GM23338 (cell line): ENCODE data around the gene DYSF. TPM values are rescaled to one million over a fixed set of nuclear protein-coding genes. Genes with fewer than 3 reads are reported as not detected.

Source experiments
- ATAC-seq: fragments of 200-7000 bp; cut with Tn5 transposase; 3 replicates; pipeline ENCODE4 v1.9.1; 2020
- DNase-seq: peaks from one replicate; pipeline ENCODE4 v3.0.0-alpha.2; 2015; ENCODE audit warnings: low spot score
- H2AFZ ChIP-seq: fragments of 200-600 bp; sonication (generic); 2 replicates; pipeline ENCODE4 v1.8.0; 2016; ENCODE audit warnings: antibody characterized with exemption, mild to moderate bottlenecking, moderate library complexity
- H3F3A ChIP-seq: fragments of 200-600 bp; sonication (generic); replicated peaks from 2 replicates; pipeline ENCODE4 v1.8.0; 2017; ENCODE audit warnings: antibody characterized with exemption, mixed run types, low read depth
- H3K27ac ChIP-seq: fragments of 200-600 bp; sonication (generic); 2 replicates; pipeline ENCODE4 v1.6.1; 2016; ENCODE audit warnings: low read depth
- H3K27me3 ChIP-seq: fragments of 200-600 bp; sonication (generic); 2 replicates; pipeline ENCODE4 v1.8.0; 2016; ENCODE audit warnings: mild to moderate bottlenecking, mixed run types, moderate library complexity; ENCODE audit not compliant: insufficient read depth
- H3K36me3 ChIP-seq: fragments of 200-600 bp; sonication (generic); 2 replicates; pipeline ENCODE4 v1.8.0; 2016; ENCODE audit warnings: mild to moderate bottlenecking; ENCODE audit not compliant: insufficient read depth
- H3K4me1 ChIP-seq: fragments of 200-600 bp; sonication (generic); 2 replicates; pipeline ENCODE4 v1.8.0; 2016; ENCODE audit warnings: mild to moderate bottlenecking, moderate library complexity; ENCODE audit not compliant: insufficient read depth
- H3K4me2 ChIP-seq: fragments of 200-600 bp; sonication (generic); 2 replicates; pipeline ENCODE4 v1.7.1; 2017; ENCODE audit warnings: mixed run types
- H3K4me3 ChIP-seq: fragments of 200-600 bp; sonication (generic); 2 replicates; pipeline ENCODE4 v1.6.1; 2016; ENCODE audit warnings: mixed run types
- H3K79me2 ChIP-seq: fragments of 200-600 bp; sonication (generic); replicated peaks from 2 replicates; pipeline ENCODE4 v1.8.0; 2017; ENCODE audit warnings: mild to moderate bottlenecking; ENCODE audit not compliant: insufficient read depth
- H3K9me2 ChIP-seq: fragments of 200-600 bp; sonication (generic); 2 replicates; pipeline ENCODE4 v1.8.0; 2017; ENCODE audit not compliant: insufficient read depth
- H4K20me1 ChIP-seq: fragments of 200-600 bp; sonication (generic); replicated peaks from 2 replicates; pipeline ENCODE4 v1.8.0; 2017; ENCODE audit warnings: mild to moderate bottlenecking; ENCODE audit not compliant: insufficient read depth
- H3K27ac Mint-ChIP-seq: 2 replicates; pipeline ENCODE4 v1.8.0; 2020; ENCODE audit warnings: inconsistent platforms, mild to moderate bottlenecking, moderate library complexity, mixed read lengths
- H3K27me3 Mint-ChIP-seq: 3 replicates; pipeline ENCODE4 v1.8.0; 2022; ENCODE audit warnings: low read depth, mild to moderate bottlenecking, moderate library complexity, mixed read lengths, inconsistent platforms; ENCODE audit not compliant: insufficient read depth, poor library complexity
- H3K36me3 Mint-ChIP-seq: 3 replicates; pipeline ENCODE4 v1.8.0; 2021; ENCODE audit warnings: low read depth, mild to moderate bottlenecking, inconsistent platforms, moderate library complexity, mixed read lengths
- H3K4me1 Mint-ChIP-seq: 3 replicates; pipeline ENCODE4 v1.8.0; 2020; ENCODE audit warnings: mild to moderate bottlenecking, inconsistent platforms, mixed read lengths
- H3K4me3 Mint-ChIP-seq: 3 replicates; pipeline ENCODE4 v1.8.0; 2021; ENCODE audit warnings: moderate library complexity, mild to moderate bottlenecking, inconsistent platforms, mixed read lengths
- H3K9me3 Mint-ChIP-seq: 3 replicates; pipeline ENCODE4 v1.8.0; 2020; ENCODE audit warnings: moderate library complexity, mild to moderate bottlenecking, inconsistent platforms, mixed read lengths
- CREB1 ChIP-seq: fragments of 250-450 bp; sonication (Bioruptor Pico); IDR thresholded peaks from 2 replicates; pipeline ENCODE4 v1.5.0; 2020; ENCODE audit warnings: low read depth, mild to moderate bottlenecking, moderate library complexity
- NANOG ChIP-seq: IDR thresholded peaks from 2 replicates; pipeline ENCODE4 v1.6.1; 2016; ENCODE audit warnings: antibody characterized with exemption, borderline replicate concordance
- ZNF114 ChIP-seq: fragments of 250-450 bp; sonication (Bioruptor Pico); IDR thresholded peaks from 2 replicates; pipeline ENCODE4 v1.5.0; 2020; ENCODE audit warnings: mild to moderate bottlenecking, moderate library complexity
- ZNF331 ChIP-seq: fragments of 250-450 bp; sonication (Bioruptor Pico); IDR thresholded peaks from 2 replicates; pipeline ENCODE4 v1.5.0; 2020; ENCODE audit warnings: low read depth, mild to moderate bottlenecking, moderate library complexity
- polyA plus RNA-seq: library from polyadenylated mRNA; unstranded; fragments of >200 nt; fragmentation: Nextera tagmentation; extraction: Ambion mirVana; gene quantifications from 2 replicates; pipeline ENCODE4 v1.2.1, GENCODE V29; 2016
- total RNA-seq: library from RNA; depleted of rRNA; stranded (reverse); fragments of >200 nt; shearing (Covaris generic); gene quantifications from 2 replicates; pipeline ENCODE4 v1.2.3, GENCODE V29; 2014
- TF ChIP-seq, protein P1 (sequence below), 2 experiments: fragments of 200-600 bp in 1 of 2; sonication (generic) in 1 of 2; conservative IDR thresholded peaks; 2 replicates each; pipeline versions ENCODE4 v1.5.1 to v1.6.1; 2016 to 2017; ENCODE audit warnings: antibody characterized with exemption in 2 of 2, low read depth in 2 of 2, mild to moderate bottlenecking in 2 of 2, moderate library complexity in 1 of 2
- TF ChIP-seq, protein P2 (sequence below): IDR thresholded peaks from 2 replicates; pipeline ENCODE4 v1.6.1; 2016; ENCODE audit warnings: antibody characterized with exemption
- TF ChIP-seq, protein P3 (sequence below): IDR thresholded peaks from one replicate; pipeline ENCODE4 v1.6.1; 2018; ENCODE audit warnings: antibody characterized with exemption; ENCODE audit not compliant: unreplicated experiment

DYSF gene
- total and polyA plus RNA-seq, 2 experiments from 2014 or later = 7.3 to 21.3 TPM

DNA sequence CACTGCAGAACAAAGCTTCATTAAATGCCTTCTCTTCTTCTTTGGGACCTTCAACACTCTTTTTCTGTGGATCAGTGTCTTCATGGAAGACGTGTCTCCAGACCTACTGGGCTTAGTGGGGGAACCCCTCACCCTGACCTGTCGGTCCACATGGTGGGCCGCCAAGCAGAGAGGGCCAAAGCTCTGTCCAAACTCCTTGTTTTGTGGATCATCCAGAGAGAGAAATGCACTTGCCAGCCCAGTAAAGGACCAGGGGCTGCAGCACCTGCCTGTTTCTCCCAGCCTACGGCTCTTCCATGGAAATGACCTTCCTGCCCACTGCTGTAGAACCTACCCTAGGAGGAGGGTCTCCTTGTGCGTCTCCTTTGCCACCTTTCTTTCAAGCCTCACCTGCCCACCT, 25.9 kb downstream of the DYSF start (continued):
- TF ChIP-seq, protein P1, sequence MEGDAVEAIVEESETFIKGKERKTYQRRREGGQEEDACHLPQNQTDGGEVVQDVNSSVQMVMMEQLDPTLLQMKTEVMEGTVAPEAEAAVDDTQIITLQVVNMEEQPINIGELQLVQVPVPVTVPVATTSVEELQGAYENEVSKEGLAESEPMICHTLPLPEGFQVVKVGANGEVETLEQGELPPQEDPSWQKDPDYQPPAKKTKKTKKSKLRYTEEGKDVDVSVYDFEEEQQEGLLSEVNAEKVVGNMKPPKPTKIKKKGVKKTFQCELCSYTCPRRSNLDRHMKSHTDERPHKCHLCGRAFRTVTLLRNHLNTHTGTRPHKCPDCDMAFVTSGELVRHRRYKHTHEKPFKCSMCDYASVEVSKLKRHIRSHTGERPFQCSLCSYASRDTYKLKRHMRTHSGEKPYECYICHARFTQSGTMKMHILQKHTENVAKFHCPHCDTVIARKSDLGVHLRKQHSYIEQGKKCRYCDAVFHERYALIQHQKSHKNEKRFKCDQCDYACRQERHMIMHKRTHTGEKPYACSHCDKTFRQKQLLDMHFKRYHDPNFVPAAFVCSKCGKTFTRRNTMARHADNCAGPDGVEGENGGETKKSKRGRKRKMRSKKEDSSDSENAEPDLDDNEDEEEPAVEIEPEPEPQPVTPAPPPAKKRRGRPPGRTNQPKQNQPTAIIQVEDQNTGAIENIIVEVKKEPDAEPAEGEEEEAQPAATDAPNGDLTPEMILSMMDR (conservative IDR thresholded peaks at IDR 0.05; ENCODE audit: low read depth in 2 of 2) = no peak
- TF ChIP-seq ZNF114 (CRISPR knock-in tag) (no peak), CREB1 (no peak), ZNF331 (CRISPR knock-in tag) (no peak)
- TF ChIP-seq, protein P2, sequence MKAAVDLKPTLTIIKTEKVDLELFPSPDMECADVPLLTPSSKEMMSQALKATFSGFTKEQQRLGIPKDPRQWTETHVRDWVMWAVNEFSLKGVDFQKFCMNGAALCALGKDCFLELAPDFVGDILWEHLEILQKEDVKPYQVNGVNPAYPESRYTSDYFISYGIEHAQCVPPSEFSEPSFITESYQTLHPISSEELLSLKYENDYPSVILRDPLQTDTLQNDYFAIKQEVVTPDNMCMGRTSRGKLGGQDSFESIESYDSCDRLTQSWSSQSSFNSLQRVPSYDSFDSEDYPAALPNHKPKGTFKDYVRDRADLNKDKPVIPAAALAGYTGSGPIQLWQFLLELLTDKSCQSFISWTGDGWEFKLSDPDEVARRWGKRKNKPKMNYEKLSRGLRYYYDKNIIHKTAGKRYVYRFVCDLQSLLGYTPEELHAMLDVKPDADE = no peak
- TF ChIP-seq, protein P3, sequence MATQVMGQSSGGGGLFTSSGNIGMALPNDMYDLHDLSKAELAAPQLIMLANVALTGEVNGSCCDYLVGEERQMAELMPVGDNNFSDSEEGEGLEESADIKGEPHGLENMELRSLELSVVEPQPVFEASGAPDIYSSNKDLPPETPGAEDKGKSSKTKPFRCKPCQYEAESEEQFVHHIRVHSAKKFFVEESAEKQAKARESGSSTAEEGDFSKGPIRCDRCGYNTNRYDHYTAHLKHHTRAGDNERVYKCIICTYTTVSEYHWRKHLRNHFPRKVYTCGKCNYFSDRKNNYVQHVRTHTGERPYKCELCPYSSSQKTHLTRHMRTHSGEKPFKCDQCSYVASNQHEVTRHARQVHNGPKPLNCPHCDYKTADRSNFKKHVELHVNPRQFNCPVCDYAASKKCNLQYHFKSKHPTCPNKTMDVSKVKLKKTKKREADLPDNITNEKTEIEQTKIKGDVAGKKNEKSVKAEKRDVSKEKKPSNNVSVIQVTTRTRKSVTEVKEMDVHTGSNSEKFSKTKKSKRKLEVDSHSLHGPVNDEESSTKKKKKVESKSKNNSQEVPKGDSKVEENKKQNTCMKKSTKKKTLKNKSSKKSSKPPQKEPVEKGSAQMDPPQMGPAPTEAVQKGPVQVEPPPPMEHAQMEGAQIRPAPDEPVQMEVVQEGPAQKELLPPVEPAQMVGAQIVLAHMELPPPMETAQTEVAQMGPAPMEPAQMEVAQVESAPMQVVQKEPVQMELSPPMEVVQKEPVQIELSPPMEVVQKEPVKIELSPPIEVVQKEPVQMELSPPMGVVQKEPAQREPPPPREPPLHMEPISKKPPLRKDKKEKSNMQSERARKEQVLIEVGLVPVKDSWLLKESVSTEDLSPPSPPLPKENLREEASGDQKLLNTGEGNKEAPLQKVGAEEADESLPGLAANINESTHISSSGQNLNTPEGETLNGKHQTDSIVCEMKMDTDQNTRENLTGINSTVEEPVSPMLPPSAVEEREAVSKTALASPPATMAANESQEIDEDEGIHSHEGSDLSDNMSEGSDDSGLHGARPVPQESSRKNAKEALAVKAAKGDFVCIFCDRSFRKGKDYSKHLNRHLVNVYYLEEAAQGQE = no peak

DNA sequence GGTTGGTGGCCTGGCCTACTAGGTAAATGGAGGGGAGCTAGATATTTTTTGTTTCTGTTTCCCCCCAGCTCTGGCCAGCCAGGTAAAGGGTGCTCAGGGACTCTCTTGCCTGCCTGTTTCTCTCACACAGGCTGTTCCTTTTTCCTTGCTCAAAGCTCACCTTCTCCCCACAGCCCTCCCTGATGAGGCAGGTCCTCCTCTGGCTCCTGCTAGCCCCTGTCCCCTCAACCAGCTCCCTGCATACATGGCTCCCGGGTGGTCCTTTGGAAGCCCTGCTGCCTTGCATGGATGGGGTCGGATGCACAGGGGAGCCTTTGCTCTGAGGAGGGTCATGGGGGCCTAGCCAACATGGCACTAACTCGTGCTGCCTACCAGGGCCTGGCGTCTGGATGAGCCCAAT, 27.8 kb downstream of the DYSF start:
- Histone ChIP-seq H3K27me3 (no peaks in the 10 kb centered on the region), H3K9me2 (no peaks in the 10 kb centered on the region), H3K4me2 (no peak overlapping the region), H3F3A (no peaks in the 10 kb centered on the region), H3K27ac (no peak overlapping the region), H3K36me3 (no peaks in the 10 kb centered on the region), H3K4me3 (no peak overlapping the region), H3K4me1 (no peaks in the 10 kb centered on the region), H4K20me1 (no peaks in the 10 kb centered on the region), H2AFZ (no peak overlapping the region), H3K79me2 (no peaks in the 10 kb centered on the region)
- 0 out of 3 replicates have a peak, but pooled peaks cover 3% of the 10 kb centered on the region for H3K9me3 Mint-ChIP-seq
- no peak overlapping the region for H3K4me3 Mint-ChIP-seq
- peaks cover 3% of the 10 kb centered on the region; the same call in 2 of the 3 replicates for H3K36me3 Mint-ChIP-seq
- DNase-seq (no peak), ATAC-seq (no peak)
- peaks cover 30% of the 10 kb centered on the region for H3K4me1 Mint-ChIP-seq
- TF ChIP-seq NANOG (no peak), ZNF114 (CRISPR knock-in tag) (no peak), CREB1 (no peak)
- peaks cover 10% of the 10 kb centered on the region for H3K27me3 Mint-ChIP-seq
- no peak overlapping the region for H3K27ac Mint-ChIP-seq

DNA sequence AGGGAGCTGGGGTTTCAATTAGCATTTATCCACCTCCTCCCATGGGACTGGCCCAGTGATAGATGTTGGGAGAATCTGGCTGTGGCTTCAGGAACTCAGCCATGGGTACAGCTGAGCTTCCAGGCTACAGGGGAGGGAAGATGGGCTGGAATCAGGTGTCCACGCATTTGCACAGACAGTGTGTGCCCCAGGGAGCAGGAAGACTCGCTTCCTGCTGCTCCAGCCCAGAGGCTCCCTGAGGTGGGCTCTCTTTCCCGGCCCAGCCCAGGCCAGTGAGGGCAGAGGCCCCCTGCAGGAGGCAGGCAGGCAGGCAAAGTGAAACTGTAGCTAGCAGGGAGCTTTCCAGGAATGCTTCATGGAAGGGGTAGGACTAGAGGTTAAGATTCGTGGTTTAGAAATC, 28.7 kb downstream of the DYSF start:
- H3K4me3 ChIP-seq = no peak overlapping the region
- Mint-ChIP-seq H3K36me3 (peaks cover 3% of the 10 kb centered on the region; the same call in 2 of the 3 replicates), H3K9me3 (0 out of 3 replicates have a peak, but pooled peaks cover 3% of the 10 kb centered on the region), H3K4me3 (no peak overlapping the region), H3K27me3 (peaks cover 10% of the 10 kb centered on the region), H3K4me1 (peaks cover 30% of the 10 kb centered on the region), H3K27ac (no peak overlapping the region)
- H3K9me2 ChIP-seq = no peaks in the 10 kb centered on the region
- H3K27me3 ChIP-seq = no peaks in the 10 kb centered on the region
- no peak overlapping the region for H3K4me2 ChIP-seq
- no peak overlapping the region for H2AFZ ChIP-seq
- ATAC-seq (peak; percentile 92), DNase-seq (peak; percentile 48)
- H4K20me1 ChIP-seq = no peaks in the 10 kb centered on the region
- TF ChIP-seq ZNF114 (CRISPR knock-in tag) = no peak
- TF ChIP-seq NANOG = no peak
- TF ChIP-seq, protein P1 (conservative IDR thresholded peaks at IDR 0.05; ENCODE audit: low read depth in 2 of 2) = peak; percentile 41 to 46
- no peaks in the 10 kb centered on the region for H3F3A ChIP-seq
- H3K27ac ChIP-seq = no peak overlapping the region
- no peaks in the 10 kb centered on the region for H3K36me3 ChIP-seq
- H3K79me2 ChIP-seq = no peaks in the 10 kb centered on the region
- H3K4me1 ChIP-seq = peaks cover 3% of the 10 kb centered on the region; the same call in 1 of the 2 replicates
